ENCODE data around the gene TBPL1.
"Not testable (repeated sequence)": the region's sequence is repeated elsewhere in the genome, so short reads cannot be mapped to it uniquely, and the experiment has no call there.

- TF ChIP-seq POLR2A, CTCF (IDR thresholded peaks at IDR 0.05): not testable (repeated sequence)
Observed at GRCh38 chr6:133967835-133968234, 14.8 kb downstream of the TBPL1 start.
